NCI-H146 treated with DMSO at 0.1 percent for 48 hours (cell line): Measurements from ENCODE around the gene TBX3.
"Not testable (repeated sequence)": the region's sequence is repeated elsewhere in the genome, so short reads cannot be mapped to it uniquely, and the experiment has no call there.

Experiments
- DNase-seq: peaks from one replicate; lab custom pipeline; 2025; ENCODE audit not compliant: unreplicated experiment; lab: John Stamatoyannopoulos, UW

TBX3 gene

DNA sequence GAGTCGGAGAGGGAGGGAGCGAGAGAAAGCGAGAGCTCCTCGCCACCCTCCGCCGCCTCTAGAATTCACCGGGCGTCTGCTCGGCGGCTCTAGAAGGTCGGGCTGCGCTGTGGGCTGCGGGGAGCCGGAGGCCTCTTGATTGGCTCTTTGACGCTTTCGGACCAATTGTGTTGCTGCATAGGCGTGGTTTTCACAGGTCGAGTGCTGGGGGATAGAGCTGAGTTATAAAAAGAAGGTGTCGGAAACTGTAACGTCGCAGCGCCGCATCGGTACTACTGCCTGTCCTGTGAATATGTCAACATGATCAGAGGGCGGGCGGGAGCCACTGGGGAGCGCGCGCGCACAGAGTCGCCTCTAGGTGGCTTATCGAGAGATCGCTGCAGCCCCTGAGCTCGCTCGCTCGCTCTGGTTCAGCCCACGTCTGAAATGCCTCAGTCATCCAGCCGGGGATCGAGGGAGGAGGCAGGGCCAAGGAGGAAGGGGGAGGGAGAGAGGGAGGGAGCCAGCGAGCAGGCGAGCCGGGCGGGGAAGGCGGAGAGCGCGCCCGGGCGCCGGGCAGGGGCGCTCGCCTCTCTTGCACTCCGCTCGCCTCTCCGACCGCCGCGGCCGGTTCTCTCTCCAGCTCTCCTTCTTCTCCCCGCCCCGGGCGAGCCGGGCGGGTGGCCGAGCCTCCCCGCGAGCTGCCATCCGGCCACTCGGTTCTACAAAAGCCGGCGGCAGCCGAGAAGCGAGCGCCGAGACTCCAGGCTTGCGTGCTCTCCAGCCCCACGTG lies at the start of gene TBX3:
Gene TBX3, minus strand, starts transcription at position 78 of the 772 bp plus-strand sequence. CDS start 975 bp downstream, outside the sequence.
- peak; percentile 9 for DNase-seq

DNA sequence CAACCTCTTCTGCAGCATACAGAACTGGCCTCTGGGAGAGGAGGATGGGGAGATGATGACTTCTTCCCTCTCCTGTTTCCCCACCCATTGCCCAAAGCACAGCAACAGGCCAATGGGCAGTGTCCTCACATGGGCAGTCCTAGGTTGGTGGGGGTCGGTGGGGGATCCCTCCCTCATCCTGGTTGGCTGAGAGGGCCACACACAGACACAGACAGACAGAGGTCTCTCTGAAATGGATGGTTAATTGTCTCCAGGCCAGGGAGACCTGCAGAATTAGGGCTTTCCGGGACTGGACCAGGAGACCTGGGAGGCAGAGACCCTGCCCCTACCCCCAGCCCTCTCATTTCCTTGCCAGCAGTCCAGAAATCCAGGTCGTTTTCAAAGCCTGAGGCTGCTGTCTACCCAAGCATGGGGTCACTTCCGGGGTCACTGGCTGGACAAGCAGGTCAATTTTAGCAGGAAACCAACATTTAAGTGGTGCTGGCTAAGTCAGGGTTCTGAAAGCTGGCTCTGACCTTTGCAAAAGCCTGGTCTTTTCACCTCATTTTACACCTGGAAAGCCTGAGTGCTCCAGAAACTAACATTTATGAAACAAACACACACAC lies 48.6 kb upstream of the TBX3 start:
- no peak for DNase-seq

DNA sequence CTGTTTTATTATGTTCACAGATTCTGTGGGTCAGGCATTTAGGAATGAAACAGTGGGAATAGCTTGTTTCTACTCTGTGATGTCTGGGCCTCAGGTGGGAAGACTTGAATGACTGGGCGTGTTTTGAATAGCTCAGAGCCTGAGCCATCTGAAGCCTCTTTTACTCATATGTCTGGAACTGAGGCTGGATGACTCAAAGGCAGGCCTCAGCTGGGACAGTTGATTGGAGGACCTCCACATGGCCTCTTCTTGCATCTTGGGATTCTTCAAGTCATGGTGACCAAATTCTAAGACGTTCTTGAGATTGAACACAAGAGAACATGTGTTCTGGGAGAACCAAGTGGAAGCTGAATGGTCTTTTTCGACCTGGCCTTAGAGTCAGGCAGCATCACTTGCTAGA lies 45.8 kb upstream of the TBX3 start:
- no peak for DNase-seq

DNA sequence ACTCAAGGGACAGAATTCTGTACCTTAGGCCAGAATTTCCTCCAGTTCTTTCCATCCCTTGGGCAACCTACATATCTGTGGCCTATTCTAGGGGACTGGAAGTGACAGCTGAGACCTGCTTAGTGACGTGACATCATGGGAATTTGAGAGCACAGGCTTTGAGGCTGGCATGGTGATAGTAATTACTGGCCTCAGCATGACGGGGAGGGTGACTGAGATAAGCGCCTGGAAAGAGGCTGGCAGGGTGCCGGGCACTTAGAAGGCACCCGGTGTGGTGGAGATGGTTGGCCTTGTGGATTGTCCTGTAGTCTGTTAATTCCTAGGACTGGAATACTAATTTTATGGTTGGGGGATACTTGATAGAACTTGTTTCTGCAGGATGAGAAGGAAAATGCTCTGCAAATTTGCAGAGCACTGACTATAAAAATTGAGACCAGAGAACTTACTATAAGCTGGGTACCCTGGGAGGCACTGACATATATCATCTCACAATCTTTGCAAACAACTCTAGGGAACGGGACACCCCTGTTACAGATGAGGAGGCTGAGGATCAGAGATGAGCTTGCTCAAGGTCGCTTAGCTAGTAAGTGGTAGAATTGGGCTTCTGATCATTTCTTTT lies 42.2 kb upstream of the TBX3 start:
- no peak for DNase-seq

DNA sequence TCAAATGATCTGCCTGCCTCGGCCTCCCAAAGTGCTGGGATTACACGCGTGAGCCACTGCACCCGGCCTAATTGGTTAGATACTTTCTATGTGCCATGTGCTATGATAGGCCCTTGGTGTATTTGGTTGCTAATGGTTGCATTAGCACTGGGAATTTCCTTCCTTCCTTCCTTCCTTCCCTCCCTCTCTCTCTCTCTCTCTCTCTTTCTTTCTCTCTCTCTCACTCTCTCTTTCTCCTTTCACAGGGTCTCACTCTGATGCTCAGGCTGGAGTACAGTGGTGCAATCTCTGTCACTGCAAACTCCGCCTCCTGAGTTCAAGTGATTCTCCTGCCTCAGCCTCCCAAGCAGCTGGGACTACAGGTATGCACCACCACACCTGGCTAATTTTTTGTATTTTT lies 38.2 kb upstream of the TBX3 start:
- DNase-seq = not testable (repeated sequence)

DNA sequence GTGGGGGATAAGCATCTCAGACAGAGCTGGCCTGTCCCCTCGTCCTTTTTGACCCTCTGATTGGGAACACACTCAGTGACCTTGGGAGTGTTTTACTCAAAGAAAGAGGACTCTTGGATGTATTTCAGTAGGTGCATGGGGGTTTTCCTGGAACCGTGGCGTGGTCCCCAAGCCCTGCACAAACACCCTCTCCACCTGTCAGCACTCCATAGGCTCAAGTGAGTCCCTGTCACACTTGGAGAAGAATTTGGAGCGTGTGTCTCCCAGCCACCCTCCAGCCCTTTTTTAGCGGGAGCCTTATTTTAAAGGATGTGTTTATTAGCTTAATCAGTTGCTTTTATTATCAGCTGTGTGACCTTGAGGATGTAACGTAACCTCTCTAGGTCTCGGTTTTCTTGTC lies 37.3 kb upstream of the TBX3 start:
- no peak for DNase-seq

DNA sequence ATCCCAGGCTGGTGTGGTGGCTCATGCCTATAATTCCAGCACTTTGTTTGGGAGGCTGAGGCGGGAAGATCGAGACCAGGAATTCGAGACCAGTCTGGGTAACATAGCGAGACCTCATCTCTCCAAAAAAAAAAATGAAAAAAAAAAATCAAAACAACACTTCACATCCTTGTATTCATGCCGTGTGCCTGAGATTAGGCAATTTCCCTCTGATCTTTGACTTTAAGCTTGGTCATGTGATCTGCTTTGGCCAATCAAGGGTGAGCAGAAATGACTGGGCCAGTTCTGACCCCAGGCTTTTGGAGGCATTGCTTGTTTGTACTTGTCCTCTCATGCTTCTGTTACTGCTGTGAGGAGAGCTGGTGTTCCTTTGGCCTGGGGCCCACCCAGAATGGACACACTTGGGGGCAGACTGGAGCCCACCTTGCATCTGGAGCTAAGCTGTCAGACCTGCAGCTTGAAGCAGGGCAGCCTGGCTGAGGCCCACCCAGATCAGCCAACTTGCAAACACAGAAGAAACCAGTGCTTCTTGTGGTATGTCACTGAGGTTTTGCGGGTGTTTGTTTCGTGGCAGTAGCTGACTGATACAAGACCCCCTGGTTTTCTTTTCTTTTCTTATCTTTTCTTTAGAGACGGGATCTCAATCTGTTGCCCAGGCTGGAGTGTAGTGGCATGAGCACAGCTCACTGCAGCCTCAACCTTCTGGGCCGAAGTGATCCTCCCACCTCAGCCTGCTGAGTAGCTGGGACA lies 29.7 kb upstream of the TBX3 start:
- DNase-seq = no peak

DNA sequence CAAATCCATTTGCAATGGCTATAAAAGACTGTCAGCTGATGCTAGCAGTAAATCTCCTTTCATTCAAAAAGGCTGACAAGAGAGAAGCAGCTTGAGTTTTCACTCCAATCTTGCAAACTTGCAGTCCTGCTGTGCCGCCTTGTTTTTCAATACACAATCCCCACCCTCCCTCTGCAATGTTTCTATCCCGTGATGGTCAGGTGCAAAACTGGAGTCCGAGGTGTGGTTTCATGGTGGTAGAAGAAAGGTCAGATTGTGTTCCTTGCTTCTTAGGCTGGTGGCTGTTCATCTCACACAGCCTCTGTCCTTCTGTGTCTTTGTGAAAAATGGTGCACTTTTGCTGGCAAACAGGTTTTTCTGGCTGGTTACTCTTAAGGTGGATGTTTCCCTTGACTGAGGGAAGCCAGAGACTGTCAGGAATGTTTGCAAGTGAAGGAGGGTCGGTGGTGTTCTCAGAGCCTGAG lies 27.7 kb upstream of the TBX3 start:
- DNase-seq = no peak

DNA sequence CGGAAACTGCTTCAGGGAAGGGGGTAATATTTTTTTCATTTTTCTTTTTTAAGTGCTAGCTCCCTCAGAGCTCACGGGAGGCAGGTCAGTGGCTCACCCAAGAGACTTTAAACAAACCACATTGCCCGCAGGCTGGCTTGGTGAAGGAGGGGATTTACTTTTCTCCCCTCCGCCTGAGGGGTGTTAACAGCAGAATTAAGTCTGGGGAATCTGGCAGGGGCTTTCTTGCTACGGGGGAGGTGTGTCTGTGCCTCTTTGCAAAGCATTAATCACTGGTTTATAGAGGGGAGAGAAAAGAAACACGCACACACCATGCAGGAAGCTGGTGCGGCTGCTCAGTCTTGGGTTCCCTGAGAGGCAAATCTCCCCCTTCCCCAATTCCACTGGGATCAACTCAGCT lies 26.2 kb upstream of the TBX3 start:
- DNase-seq = no peak

DNA sequence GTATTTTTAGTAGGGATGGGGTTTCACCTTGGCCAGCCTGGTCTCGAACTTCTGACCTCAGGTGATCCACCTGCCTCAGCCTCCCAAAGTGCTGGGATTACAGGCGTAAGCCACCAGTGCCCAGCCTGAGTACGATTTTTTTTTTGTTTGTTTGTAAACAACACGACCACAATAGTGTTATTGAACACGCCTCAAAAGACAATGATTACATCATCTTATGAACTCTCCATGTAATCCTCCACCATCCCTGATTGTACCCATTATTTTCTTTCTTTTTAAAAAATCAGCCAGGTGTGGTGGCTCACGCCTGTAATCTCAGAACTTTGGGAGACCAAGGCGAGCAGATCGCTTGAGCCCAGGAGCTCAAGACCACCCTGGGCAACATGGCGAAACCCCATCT lies 25.1 kb upstream of the TBX3 start:
- no peak for DNase-seq

DNA sequence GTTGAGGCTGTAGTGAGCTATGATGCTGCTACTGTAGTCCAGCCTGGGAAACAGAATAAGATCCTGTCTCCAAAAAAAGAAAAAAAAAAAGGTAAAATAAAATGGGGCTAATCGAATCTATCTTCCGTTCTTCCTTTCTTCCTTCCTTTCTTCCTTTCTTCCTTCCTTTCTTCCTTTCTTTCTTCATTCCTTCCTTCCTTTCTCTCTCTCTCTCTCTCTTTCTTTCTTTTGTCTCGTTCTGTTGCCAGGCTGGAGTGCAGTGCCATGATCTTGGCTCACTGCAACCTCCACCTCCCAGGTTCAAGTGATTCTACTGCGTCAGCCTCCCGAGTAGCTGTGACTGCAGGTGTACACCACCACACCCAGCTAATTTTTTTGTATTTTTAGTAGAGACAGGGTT lies 24.6 kb upstream of the TBX3 start:
- not testable (repeated sequence) for DNase-seq

DNA sequence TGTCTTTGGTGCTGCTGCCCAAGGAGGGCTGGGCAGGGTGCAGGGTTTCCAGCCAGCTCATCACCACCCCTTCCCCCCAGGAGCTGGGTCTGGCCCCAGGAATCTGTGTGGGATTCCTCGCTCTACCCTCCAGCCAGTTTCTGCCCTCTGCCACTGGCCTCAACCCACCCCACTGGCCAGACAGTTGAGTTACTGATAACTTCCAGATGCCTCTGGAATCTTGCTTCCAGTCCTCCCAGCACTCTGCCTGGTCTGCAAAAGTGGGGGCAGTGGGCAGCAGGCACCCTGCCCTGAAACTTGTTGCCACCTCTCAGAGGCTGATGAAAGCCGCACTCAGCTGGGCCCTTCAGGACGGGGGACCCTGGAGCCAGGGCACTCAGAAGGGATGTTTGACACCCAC lies 20.1 kb upstream of the TBX3 start:
- DNase-seq = no peak

DNA sequence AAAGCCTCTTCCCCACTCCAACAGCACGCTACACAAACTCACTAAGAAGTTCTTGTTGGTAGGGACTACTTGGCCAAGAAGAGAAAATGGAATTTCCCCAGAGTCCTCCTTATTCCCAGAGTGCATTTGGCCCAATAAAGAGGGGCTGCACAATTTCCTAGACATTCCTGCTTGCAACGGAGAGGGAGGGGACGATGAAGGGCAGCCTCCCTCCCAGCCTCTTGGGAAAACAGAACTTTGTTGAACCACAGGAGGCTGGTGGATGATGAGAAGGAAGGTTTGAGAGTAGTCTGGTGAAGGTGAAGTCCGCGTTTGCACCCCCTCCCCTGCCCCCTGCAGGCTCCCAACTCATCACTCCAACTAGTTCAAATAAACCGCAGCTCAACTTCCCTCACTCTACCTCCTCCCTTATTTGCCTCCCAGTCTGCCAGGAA lies 19.1 kb upstream of the TBX3 start:
- no peak for DNase-seq

DNA sequence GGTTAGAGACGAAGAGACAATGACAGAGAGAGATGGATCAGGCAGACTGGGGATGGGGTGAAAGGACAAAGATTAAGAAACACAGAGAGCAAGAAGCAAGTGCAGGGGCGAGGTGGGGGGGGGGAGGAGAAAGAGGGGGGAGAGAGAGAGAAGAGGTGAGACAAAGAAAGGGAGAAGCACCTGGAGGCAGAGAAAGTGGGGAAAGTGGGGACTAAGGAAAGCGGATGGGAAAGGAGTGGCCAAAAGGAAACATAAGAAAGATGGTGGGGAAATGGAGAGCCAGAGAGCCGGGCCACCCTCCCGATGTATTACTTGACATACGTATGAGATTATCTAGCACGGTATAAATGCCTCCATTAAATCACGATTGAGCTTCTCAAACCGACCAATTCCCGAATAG lies 18.5 kb upstream of the TBX3 start:
- no peak for DNase-seq

DNA sequence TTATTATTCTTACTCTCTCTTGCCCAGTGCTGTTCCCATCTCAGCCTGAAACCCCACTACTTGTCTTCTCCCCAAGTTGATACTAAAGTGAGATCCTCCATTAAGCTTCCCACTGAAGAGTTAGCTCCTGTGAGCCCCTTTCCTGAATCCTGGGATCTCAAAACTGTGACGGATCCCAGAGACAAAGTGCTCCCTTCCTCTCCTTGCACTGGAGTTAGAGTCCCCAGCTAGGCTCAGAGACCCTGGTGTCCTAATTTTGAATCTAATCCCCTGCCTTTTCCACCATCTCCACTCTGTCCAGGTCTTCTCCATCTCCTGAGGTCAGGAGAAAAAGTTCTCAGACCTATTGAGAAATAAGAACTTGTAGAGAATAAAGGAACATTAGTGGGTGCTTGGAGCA lies 17.6 kb upstream of the TBX3 start:
- DNase-seq = no peak

DNA sequence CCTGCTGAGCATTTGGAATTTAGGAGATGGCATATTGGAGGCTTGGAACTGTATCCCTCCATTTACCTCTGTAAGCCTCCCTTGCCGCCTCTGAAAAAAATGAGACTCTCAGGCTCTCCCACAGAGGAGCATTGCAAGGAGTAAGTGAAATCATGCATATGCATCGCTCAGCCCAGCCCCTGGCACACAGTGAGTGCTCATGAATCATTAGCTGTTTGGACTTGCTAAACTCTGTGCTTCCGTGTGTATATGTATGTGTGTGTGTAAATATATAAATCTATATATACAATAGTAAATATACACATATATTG lies 17.1 kb upstream of the TBX3 start:
- DNase-seq = no peak

DNA sequence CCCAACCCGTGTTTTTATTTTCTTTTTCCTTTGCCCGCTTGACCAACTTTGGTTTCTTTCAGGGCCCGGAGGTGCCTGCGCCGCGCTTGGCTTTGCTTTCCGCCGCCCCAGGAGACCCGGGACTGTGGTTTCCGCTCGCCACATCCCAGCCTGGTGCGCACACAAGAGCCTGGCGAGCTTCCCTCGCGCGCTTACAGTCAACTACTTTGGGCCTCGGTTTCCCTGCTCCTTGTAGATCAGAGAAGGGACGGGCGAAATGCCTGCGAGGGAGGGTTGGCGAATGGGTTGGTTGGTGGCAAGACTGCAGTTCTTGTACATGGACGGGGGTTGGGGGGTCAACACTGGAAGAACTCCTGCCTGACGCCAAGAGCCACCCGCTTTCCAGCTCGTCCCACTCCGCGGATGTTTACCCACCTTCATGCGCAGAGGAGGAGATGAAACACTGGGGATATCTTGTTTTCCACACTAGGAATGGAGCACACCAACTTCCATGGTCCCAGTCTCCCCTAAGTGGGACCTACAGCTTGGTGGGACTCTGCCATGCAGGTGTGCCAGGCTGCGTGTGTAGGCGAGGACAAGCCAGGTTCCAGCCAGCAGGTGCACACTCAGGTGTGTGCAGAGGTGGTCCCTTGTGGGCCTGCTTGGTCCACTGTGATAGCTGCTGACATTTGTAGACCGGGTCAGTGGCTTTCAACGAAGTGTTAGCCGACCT lies 16.6 kb upstream of the TBX3 start:
- no peak for DNase-seq

DNA sequence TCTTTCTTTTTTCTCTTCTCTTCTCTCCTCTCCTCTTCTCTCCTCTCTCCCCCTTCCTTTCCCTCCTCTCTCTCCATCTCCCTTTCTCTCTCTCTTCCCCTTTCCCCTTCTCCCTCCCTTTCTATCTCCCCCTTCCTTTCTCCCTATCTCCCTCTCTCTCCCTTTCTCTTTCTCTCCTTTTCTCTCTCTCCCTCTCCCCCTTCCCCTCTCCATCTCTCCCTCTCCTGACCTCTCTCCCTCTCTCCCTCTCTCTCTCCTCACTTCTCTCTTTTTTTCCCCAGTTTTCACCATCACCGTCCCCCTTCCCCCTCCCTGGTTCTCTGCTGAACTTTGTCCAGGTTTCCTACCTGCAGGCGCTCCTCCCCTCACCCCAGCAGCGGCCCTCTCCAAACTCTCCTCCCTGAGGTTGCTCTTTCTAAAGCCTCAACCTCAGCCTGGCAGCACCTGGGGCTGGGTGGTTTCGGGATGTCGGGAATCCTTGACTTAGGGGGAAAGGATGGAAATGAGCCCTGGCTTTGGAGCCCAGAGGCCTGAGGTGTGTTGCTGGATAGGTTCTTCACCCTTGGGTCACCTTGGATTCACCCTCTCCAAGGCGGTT lies 14.7 kb upstream of the TBX3 start:
- DNase-seq = no peak

DNA sequence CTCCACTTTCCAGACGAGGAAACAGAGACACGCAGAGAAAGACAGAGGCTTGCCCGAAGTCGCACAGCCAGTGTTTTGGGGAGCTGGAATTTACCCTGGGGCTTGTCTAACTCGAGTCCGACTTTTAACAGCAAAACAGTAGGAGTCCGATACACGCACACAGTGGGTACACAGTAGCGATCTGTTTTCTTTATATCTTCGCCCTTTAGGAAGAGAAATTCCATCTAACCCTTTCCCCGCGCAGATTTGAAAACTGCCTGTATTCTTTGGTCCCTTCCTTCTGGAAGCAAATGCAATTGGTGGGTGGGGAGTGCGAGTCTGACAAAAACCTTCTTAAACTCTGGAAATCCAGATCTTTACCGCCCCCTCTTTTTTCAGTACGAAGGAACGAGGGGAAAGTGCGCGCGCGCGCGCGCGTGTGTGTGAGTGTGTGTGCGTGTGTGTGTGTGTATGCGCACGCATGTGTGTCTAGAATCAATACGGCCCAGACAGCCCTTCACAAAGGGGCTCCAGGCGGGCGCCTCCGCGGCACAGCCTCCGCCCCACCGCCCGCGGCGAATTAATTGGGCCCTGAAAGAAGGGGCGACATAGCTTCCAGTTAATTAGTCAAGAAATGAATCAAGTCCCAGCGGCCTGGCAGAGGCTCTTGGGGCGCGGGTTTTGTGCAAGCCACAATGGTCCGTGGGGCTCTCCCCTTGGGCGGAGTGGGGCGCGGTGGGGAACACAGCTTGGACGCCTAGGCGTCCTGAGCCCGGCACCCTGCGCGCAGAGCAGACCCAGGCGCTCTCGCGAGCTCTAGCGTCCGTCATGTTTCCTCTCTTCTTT lies 14.0 kb upstream of the TBX3 start:
- no peak for DNase-seq

DNA sequence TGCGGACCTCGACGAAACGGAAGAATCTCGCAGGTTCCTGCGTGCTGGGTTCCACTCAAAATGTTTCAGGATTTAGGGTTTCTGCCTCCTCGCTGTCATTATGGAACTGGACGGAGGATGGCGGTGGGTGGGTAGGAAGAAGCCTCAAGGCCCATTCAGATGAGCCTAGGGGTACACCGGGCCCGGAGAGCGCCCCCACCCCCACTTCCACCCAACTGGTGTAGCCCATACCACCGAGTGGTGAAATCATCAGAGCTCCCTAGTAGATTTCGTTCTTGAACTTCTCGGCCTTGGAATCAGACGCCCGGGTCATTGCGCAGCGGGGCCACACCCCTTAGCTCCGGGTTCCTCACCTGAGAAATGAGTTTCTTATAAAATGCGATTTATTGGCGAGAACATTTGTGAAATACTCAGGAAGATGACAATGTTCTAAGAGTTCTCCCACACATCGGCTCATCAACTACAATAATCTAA lies 13.3 kb upstream of the TBX3 start:
- DNase-seq = no peak
